OCI-LY3 (cell line): ENCODE data around the gene TTC13.

Experiments used
- H2AFZ ChIP-seq: fragments of 200-600, 300-600 bp; shearing (Covaris generic); 2 replicates; pipeline ENCODE4 v1.6.0; 2014; ENCODE audit warnings: antibody characterized with exemption, low read depth, low read length
- H3K27ac ChIP-seq: fragments of 200-600, 300-600 bp; sonication (generic); 2 replicates; pipeline ENCODE4 v1.5.1; 2014; ENCODE audit warnings: mild to moderate bottlenecking, low read length, moderate library complexity, mixed read lengths
- H3K27me3 ChIP-seq: fragments of 200-600, 300-600 bp; sonication (generic); 2 replicates; pipeline ENCODE4 v1.6.1; 2014; ENCODE audit warnings: low read depth, low read length, mixed read lengths
- H3K36me3 ChIP-seq: fragments of 200-600, 300-600 bp; sonication (generic); replicated peaks from 2 replicates; pipeline ENCODE3; 2014; ENCODE audit warnings: low read depth, low read length, mixed read lengths
- H3K4me1 ChIP-seq: fragments of 300-600, 200-600 bp; sonication (generic); 2 replicates; pipeline ENCODE4 v1.6.1; 2014; ENCODE audit warnings: low read length, mixed read lengths
- H3K4me2 ChIP-seq: fragments of 200-600, 300-600 bp; sonication (generic); 2 replicates; pipeline ENCODE4 v1.6.1; 2014; ENCODE audit warnings: low read length, mixed read lengths
- H3K4me3 ChIP-seq: fragments of 300-600, 200-600 bp; sonication (generic); 2 replicates; pipeline ENCODE4 v1.5.1; 2014; ENCODE audit warnings: antibody characterized with exemption, mild to moderate bottlenecking, low read length, moderate library complexity
- H3K79me2 ChIP-seq: fragments of 300-600, 200-600 bp; shearing (Covaris generic); 2 replicates; pipeline ENCODE4 v1.6.1; 2014; ENCODE audit warnings: mild to moderate bottlenecking, low read length, mixed read lengths
- H3K9ac ChIP-seq: fragments of 300-600, 200-600 bp; shearing (Covaris generic); 2 replicates; pipeline ENCODE4 v1.6.0; 2014; ENCODE audit warnings: mild to moderate bottlenecking, low read length, moderate library complexity
- H3K9me3 ChIP-seq: fragments of 200-600, 300-600 bp; shearing (Covaris generic); 2 replicates; pipeline ENCODE4 v1.6.1; 2014; ENCODE audit warnings: low read length, mixed read lengths; ENCODE audit not compliant: insufficient read depth
- H4K20me1 ChIP-seq: fragments of 200-600, 300-600 bp; sonication (generic); 2 replicates; pipeline ENCODE4 v1.6.1; 2016; ENCODE audit warnings: low read length, mixed read lengths; ENCODE audit not compliant: insufficient read depth
- EZH2phosphoT487 ChIP-seq: fragments of 200-600 bp; shearing (Covaris generic); IDR thresholded peaks from 2 replicates; pipeline ENCODE4 v1.6.1; 2018; ENCODE audit warnings: antibody characterized with exemption, mixed run types, low read depth
- TF ChIP-seq, protein P1 (sequence below): fragments of 200-600, 300-600 bp; sonication (generic); IDR thresholded peaks from 2 replicates; pipeline ENCODE4 v1.5.1; 2014; ENCODE audit warnings: antibody characterized with exemption, low read length, low read depth

Gene TTC13

DNA sequence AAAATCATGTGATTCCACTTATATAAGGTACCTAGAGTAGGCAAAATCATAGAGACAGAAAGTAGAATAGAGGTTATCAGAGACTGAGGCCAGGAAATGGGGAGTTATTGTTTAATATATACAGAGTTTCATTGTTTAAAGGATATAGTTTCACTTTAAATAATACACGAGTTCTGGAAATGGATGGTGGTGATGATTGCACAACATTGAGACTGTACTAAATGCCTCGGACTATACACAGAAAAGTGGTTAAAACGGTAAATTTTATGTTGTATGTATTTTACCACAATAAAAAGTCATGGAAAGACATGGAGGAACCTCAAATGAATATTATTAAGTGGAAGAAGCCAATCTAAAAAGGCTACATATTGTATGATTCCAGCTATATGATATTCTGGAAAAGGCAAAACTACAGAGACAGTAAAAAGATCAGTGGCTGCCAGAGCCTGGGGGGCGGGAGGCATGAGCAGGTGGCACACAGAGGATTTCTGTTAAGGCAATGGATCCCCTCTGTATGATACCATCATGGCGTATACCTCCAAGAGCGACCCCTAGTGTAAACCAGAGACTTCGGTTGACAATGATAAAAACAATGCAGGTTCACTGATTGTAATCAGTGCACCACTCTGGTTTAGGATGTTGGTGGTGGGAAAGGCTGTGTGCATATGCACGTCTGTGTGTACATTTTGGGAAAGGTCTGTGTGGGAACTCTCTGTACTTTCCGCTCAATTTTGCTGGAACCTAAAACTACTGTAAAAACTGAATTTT lies 117.9 kb downstream of the TTC13 start:
- no peaks in the 10 kb centered on the region for H4K20me1 ChIP-seq
- no peak overlapping the region for H2AFZ ChIP-seq
- no peaks in the 10 kb centered on the region for H3K36me3 ChIP-seq
- H3K4me1 ChIP-seq, result no peaks in the 10 kb centered on the region
- no peaks in the 10 kb centered on the region for H3K79me2 ChIP-seq
- H3K9ac ChIP-seq, result no peak overlapping the region
- no peak overlapping the region for H3K4me2 ChIP-seq
- H3K9me3 ChIP-seq, result no peaks in the 10 kb centered on the region
- no peaks in the 10 kb centered on the region for H3K27me3 ChIP-seq
- TF ChIP-seq, protein P1, sequence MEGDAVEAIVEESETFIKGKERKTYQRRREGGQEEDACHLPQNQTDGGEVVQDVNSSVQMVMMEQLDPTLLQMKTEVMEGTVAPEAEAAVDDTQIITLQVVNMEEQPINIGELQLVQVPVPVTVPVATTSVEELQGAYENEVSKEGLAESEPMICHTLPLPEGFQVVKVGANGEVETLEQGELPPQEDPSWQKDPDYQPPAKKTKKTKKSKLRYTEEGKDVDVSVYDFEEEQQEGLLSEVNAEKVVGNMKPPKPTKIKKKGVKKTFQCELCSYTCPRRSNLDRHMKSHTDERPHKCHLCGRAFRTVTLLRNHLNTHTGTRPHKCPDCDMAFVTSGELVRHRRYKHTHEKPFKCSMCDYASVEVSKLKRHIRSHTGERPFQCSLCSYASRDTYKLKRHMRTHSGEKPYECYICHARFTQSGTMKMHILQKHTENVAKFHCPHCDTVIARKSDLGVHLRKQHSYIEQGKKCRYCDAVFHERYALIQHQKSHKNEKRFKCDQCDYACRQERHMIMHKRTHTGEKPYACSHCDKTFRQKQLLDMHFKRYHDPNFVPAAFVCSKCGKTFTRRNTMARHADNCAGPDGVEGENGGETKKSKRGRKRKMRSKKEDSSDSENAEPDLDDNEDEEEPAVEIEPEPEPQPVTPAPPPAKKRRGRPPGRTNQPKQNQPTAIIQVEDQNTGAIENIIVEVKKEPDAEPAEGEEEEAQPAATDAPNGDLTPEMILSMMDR, result no peak
- TF ChIP-seq EZH2phosphoT487, result no peak
- H3K4me3 ChIP-seq, result no peak overlapping the region
- no peak overlapping the region for H3K27ac ChIP-seq

DNA sequence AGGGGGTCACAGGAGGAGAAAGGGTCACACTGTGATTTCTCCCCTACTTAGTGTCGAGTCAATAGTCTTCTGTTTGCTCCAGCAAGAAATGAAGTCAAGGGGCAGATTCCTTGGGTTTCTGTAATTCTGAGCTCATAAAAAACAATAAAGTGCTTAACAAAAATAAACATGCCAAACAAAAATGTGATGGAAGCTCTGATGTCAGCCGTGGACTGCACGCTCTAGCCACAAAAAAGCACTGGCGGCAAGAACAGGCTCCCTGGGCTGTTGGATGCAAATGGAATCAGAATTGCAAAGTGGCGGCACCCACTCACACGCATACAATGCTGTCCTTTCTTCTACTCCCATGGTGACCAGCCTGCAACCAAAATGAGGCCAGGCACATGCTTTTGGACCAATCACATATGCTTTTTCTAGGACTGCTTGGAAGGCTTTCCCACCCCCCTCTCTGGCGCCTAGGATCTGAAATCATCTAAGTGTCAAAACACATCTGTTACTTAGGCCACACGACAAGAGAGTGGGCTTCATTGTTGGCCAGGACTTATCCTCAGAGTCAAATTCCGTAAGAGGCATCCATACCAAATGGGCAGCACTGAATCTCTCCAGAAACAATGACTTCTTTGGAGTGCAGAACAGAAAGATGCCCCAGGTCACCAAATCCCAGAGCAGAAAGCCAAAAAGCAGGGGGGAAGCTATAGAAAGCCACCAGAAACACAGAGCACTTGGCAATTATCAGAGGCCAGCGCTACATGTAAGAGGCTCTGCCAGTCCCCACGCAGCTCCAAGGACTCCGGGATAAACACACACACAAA lies 119.5 kb downstream of the TTC13 start:
- H4K20me1 ChIP-seq, result no peaks in the 10 kb centered on the region
- no peaks in the 10 kb centered on the region for H3K36me3 ChIP-seq
- H3K4me3 ChIP-seq, result no peak overlapping the region
- no peaks in the 10 kb centered on the region for H3K4me1 ChIP-seq
- H3K9me3 ChIP-seq, result no peaks in the 10 kb centered on the region
- no peak for TF ChIP-seq EZH2phosphoT487
- TF ChIP-seq, protein P1, result no peak
- no peak overlapping the region for H3K4me2 ChIP-seq
- H3K27ac ChIP-seq, result no peak overlapping the region
- no peaks in the 10 kb centered on the region for H3K27me3 ChIP-seq
- H3K9ac ChIP-seq, result no peak overlapping the region
- no peak overlapping the region for H2AFZ ChIP-seq
- no peaks in the 10 kb centered on the region for H3K79me2 ChIP-seq

DNA sequence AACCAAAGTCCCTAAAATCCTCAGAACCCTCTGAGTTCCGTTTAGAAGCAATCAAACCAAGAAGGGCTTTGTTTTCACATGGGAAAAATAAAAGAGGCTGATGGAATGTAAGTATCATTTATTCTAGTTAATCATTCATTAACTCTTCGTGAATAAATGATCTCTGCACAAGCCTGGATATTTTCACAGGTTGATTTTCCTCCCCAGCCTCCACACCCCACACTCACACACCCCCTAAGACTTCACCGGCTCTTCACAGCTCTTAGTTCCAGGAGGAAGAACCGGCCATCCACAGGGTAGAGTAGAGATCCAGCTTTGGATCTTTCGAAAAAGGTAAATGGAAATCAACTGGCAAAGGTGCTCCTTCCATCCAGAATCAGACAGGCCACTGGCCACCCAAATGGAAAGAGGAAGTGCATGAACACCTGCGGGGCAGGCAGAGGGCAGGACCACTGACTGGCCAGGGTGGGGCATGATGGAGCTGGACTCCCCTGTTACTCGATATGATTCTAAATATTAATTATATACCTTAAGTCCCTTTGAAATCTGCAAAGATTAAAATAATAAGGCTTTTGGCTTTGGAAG lies 120.3 kb downstream of the TTC13 start:
- Histone ChIP-seq H3K79me2 (no peaks in the 10 kb centered on the region), H3K9ac (no peak overlapping the region), H3K4me2 (no peak overlapping the region), H3K27me3 (no peaks in the 10 kb centered on the region), H3K9me3 (no peaks in the 10 kb centered on the region), H3K4me1 (no peaks in the 10 kb centered on the region), H4K20me1 (no peaks in the 10 kb centered on the region), H3K27ac (no peak overlapping the region), H2AFZ (no peak overlapping the region), H3K36me3 (no peaks in the 10 kb centered on the region), H3K4me3 (no peak overlapping the region)
- TF ChIP-seq, protein P1, result no peak
- no peak for TF ChIP-seq EZH2phosphoT487

DNA sequence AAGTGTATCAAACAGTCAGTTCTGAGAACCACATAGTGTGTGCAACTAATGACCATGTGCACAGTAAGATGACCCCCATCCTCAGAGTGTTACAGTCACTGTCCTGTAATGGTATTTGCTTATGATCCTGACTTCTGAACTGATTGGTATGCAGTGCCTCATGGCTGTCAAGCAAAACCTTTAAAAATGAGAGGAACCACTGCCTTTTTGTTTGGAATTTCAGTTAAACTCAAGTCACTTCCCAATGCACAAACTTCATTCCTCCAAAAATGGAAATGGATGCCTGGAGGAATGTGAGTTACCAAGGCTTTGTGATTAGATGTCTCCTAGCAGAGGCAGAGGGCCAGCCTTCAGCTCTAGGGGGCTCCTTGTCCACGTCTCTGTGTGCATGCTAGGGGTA lies 120.8 kb downstream of the TTC13 start:
- H3K36me3 ChIP-seq, result peaks cover 2% of the 10 kb centered on the region
- no peak overlapping the region for H3K4me2 ChIP-seq
- H3K27me3 ChIP-seq, result no peaks in the 10 kb centered on the region
- TF ChIP-seq, protein P1, result no peak
- TF ChIP-seq EZH2phosphoT487, result no peak
- H3K9me3 ChIP-seq, result no peaks in the 10 kb centered on the region
- no peaks in the 10 kb centered on the region for H3K4me1 ChIP-seq
- no peak overlapping the region for H3K9ac ChIP-seq
- H4K20me1 ChIP-seq, result no peaks in the 10 kb centered on the region
- H2AFZ ChIP-seq, result no peak overlapping the region
- H3K27ac ChIP-seq, result no peak overlapping the region
- H3K79me2 ChIP-seq, result no peaks in the 10 kb centered on the region
- H3K4me3 ChIP-seq, result no peak overlapping the region
